Duodenal mucosa (tissue), 2 donors: ENCODE results near the gene STRA6.

Experiments used
- H3K27ac ChIP-seq: one replicate; pipeline ENCODE4 v1.7.0; 2013; ENCODE audit warnings: low read depth, low read length
- H3K27me3 ChIP-seq, 2 donors: one replicate each; pipeline ENCODE4 v1.7.0; 2013; ENCODE audit warnings: low read length in 2 of 2, control low read depth in 1 of 2; ENCODE audit not compliant: insufficient read depth in 2 of 2, control insufficient read depth in 1 of 2
- H3K36me3 ChIP-seq, 2 donors: one replicate each; pipeline ENCODE4 v1.7.0; 2013; ENCODE audit warnings: low read length in 2 of 2, control low read depth in 1 of 2; ENCODE audit not compliant: insufficient read depth in 2 of 2, control insufficient read depth in 1 of 2
- H3K4me1 ChIP-seq, 2 donors: one replicate each; pipeline ENCODE4 v1.7.0; 2013; ENCODE audit warnings: low read length in 2 of 2, control low read depth in 1 of 2; ENCODE audit not compliant: insufficient read depth in 2 of 2, control insufficient read depth in 1 of 2
- H3K4me3 ChIP-seq, 2 donors: one replicate each; pipeline ENCODE4 v1.7.0; 2013; ENCODE audit warnings: low read length in 2 of 2, low read depth in 1 of 2
- H3K9ac ChIP-seq, 2 donors: one replicate each; pipeline ENCODE4 v1.7.0; 2013; ENCODE audit warnings: low read length in 2 of 2, low read depth in 1 of 2
- H3K9me3 ChIP-seq, 2 donors: one replicate each; pipeline ENCODE4 v1.7.0; 2013; ENCODE audit warnings: low read length in 2 of 2, control low read depth in 1 of 2; ENCODE audit not compliant: control insufficient read depth in 1 of 2

Gene STRA6

DNA sequence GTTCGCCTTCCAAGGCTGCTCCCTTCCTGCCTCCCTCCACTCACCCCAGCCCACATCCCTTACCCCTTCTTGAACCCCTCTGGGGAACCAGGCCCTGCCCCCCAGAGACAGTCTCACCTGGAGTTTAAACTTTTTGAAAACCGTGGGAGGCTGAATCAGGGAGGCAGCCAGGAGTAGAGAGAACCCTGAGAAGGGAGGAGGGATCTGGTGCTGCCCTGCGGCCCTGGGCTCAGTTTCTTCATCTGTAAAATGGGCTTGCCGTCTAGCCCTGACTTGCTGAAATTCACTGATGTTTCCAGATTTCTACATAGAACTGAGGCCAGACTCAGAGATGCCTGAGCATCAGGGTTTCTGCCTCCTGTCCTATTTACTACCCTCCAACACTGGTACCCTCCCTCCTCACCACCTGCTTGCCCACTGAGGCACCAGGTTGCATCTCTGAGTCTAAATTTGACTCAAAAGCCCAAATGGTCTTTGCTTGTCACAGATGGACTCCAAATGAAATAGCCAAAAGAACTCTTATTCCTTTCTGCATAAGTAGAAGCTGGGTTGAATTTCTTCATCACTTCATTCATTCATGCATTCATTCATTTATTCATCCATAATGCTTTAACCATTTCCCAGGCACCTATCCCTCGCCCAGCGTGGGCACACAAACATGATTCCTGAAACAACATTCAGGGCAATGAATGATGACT, 11.9 kb upstream of the STRA6 start:
- Histone ChIP-seq H3K4me3 (no peak overlapping the region), H3K36me3 (no peaks in the 10 kb centered on the region), H3K27ac (no peak overlapping the region), H3K9me3 (no peaks in the 10 kb centered on the region), H3K27me3 (no peaks in the 10 kb centered on the region), H3K4me1 (no peaks in the 10 kb centered on the region), H3K9ac (no peak overlapping the region)

DNA sequence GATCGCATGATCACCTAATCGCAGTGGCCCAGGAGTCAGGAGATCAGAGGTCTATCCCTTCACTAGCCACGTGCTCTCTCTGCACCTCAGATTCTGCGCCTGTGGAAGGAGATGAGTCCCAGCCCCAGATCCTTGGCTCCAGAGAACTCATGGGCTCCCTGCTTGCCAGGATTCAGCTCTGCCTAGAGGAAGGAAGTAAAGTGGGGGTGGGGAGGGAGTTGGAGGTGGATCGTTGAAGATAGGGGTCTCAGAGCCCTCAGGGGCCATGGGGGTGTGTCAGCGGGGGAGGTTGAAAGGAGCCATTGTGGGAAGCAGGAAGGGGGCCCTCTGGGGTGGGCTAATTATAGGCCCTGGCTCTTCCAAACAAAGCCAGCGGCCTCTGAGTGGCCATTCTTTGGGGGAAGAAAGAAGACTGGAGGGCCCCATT, 11.3 kb upstream of the STRA6 start:
- H3K27ac ChIP-seq, result no peak overlapping the region
- no peaks in the 10 kb centered on the region for H3K4me1 ChIP-seq
- H3K36me3 ChIP-seq, result no peaks in the 10 kb centered on the region
- H3K9ac ChIP-seq, result no peak overlapping the region
- no peaks in the 10 kb centered on the region for H3K9me3 ChIP-seq
- no peaks in the 10 kb centered on the region for H3K27me3 ChIP-seq
- no peak overlapping the region for H3K4me3 ChIP-seq

DNA sequence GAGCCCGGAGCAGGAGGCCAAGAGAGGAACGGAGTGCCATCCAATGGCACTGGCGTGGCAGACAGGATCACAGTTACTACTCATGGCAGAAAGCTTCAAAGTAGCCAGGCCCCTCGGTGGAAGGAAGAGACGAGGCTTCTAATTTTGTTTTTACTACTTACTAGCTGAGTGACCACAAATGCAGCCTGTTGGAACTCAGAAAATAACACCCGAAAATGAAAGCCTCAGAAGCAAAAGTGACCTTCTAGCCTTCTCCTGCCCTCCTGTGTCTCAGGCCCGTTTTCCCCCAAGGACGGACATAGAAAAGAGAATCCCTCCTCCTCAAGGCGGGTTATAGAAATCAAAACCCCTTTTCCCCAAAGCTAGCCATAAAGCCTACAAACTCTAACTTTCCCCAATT, 9.9 kb upstream of the STRA6 start:
- H3K9me3 ChIP-seq, result no peaks in the 10 kb centered on the region
- H3K27ac ChIP-seq, result no peak overlapping the region
- peaks cover 0 to 3% of the 10 kb centered on the region in 2 donors for H3K27me3 ChIP-seq
- no peaks in the 10 kb centered on the region for H3K4me1 ChIP-seq
- no peaks in the 10 kb centered on the region for H3K36me3 ChIP-seq
- H3K9ac ChIP-seq, result no peak overlapping the region
- no peak overlapping the region for H3K4me3 ChIP-seq

DNA sequence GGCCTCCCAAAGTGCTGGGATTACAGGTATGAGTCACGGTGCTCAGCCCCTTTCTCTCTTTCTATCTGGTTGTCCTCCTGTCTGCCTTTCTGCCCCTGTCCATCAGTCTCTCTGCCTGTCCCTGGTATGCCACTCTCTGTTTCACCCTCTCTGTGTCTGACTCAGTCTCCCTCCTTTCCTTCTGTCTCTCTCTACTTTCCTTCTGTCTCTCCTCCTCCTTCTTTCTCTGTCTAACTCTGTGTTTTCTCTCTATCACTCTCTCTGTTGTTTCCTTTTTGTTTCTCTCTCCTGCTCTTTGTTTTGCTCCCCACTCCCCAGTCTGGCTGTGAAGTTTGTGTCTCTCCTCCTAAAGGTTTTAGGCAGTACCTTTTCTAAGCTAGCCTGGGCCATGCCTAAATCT, 9.1 kb upstream of the STRA6 start:
- no peaks in the 10 kb centered on the region for H3K9me3 ChIP-seq
- no peak overlapping the region for H3K4me3 ChIP-seq

DNA sequence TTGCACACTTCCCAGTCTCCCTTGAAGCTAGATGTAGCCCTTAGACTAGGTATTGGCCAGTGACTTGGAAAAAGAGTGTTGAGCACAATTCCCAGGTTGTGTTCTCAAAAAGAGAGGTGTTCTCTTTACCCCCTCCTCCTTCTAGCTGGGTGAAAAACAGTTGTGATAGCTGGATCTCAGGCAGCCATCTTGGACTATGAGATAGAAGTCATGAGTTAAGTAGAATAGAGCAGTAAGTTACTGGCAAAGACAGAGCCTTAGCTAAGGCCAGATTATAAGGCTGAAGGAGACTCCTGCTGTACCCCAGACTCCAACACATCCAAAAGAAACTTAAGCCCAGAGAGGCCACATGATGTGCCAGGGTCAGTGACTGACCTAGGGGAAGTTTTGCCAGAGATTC, 8.1 kb upstream of the STRA6 start:
- H3K9me3 ChIP-seq, result no peaks in the 10 kb centered on the region
- H3K4me1 ChIP-seq, result no peaks in the 10 kb centered on the region
- no peak overlapping the region for H3K4me3 ChIP-seq
- H3K36me3 ChIP-seq, result no peaks in the 10 kb centered on the region
- H3K9ac ChIP-seq, result no peak overlapping the region
- peaks cover 0 to 5% of the 10 kb centered on the region in 2 donors for H3K27me3 ChIP-seq
- H3K27ac ChIP-seq, result no peak overlapping the region

More for the DNA sequence above, 9.1 kb upstream of the STRA6 start:
- Histone ChIP-seq H3K9ac (no peak overlapping the region), H3K4me1 (no peaks in the 10 kb centered on the region), H3K27me3 (peaks cover 0 to 5% of the 10 kb centered on the region in 2 donors), H3K36me3 (no peaks in the 10 kb centered on the region), H3K27ac (no peak overlapping the region)

DNA sequence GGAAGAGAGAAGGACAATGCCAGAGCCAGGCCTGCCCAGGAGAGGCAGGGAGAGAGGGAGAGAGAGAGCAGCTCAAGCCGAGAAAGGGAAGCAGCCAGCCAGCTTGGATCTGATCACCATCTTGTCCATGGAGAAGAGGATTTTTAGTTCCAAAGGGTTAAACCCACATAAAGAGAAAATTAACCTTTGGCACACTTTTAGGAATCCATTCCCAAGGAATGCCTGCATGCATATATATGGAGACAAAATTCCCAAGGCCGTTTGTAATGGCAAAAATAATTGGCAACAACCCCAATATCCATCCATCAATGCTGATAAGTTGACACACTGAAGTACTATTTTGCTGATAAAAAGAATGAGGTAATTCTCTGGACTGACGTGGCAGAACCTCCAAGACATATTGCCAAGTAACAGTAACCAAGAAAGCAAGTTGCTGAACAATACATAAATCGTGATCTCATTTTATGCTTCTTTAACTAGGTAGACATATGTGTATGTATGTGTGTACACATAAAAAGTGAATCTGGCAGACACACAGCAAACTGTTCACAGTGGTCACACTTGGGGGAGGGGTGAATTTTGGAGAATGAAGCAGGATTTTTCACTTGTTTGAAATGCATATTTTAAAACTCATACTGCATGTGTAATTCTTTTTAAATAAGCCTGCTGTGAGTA, 7.5 kb upstream of the STRA6 start:
- no peak overlapping the region for H3K27ac ChIP-seq
- peaks cover 0 to 5% of the 10 kb centered on the region in 2 donors for H3K27me3 ChIP-seq
- no peaks in the 10 kb centered on the region for H3K9me3 ChIP-seq
- H3K4me1 ChIP-seq, result no peaks in the 10 kb centered on the region
- H3K9ac ChIP-seq, result no peak overlapping the region
- no peak overlapping the region for H3K4me3 ChIP-seq
- no peaks in the 10 kb centered on the region for H3K36me3 ChIP-seq

DNA sequence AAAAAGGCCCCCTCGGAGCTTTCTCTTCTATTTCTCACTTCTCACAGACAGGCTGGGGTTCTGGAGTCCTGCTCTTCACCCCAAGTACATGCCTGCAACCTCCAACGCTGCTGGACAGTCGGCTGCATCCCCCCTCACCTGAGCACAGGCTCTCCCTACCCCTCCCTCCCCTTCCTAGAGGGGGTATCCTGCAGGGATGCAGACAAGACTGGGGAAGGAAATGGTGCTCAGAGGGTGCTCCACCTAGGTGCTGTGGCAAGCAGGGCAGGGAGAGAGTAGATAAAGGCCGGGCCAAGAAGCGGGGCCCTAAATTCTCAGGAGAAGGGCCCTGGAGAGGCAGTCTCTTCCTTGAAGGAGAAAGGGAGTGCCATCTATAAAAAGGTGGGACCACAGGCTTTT, 7.0 kb upstream of the STRA6 start:
- Histone ChIP-seq H3K4me1 (no peaks in the 10 kb centered on the region), H3K9ac (no peak overlapping the region), H3K27ac (no peak overlapping the region), H3K9me3 (no peaks in the 10 kb centered on the region), H3K4me3 (no peak overlapping the region), H3K36me3 (no peaks in the 10 kb centered on the region), H3K27me3 (peaks cover 0 to 5% of the 10 kb centered on the region in 2 donors)

DNA sequence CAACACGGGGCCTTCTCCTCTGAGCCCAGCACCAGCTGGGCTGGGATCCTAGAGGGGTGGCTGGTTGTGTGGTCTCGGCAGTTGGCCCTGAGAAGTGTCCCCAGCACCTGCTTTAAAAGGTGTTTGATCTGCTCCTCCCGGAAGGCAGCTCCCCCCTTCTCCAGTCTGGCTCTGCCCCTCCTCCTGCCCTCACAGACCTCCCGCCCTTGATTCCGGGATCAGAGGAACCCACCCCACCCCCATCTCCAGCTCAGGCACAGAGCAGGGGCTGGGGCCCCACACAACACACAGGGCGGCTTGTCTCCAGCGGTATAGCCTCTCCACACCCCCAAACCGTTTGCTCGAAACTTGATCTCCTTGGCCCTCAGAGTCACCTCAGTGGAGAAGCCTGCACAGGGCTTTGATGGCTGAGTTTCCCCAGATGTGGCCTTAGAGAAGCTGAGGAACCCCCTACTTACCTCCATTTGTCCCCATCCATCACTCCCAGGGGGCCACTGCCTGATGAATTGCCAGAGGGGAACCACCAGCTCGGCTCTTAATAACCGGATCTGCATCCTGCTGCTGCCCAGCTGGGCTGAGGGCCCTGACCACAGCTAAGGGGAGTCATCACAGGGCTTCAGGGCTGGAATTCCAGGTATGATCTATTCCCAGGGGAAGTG, 6.4 kb upstream of the STRA6 start:
- Histone ChIP-seq H3K9ac (no peak overlapping the region), H3K27ac (no peak overlapping the region), H3K36me3 (no peaks in the 10 kb centered on the region), H3K9me3 (no peaks in the 10 kb centered on the region), H3K4me3 (no peak overlapping the region), H3K4me1 (no peaks in the 10 kb centered on the region), H3K27me3 (peaks cover 0 to 5% of the 10 kb centered on the region in 2 donors)

DNA sequence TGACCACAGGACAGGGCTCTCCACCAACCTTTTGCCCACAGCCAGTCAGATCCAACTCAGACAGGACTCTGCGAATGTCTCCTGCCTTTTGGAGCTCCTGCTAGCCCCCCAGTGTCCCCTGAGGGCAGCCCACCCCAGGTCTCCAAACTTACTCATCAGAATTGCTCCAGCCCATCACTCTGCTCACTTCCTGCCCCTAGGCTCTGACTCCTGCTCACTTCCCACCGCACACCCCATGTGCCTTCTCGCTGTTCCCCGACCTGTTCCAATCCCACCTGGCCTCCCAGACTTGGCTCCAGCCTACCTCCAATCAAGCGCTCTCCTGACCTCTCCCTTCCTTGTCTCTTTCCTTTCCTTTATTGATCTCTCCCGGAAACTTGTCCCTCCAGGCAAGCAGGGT, 5.9 kb upstream of the STRA6 start:
- H3K27me3 ChIP-seq, result peaks cover 0 to 8% of the 10 kb centered on the region in 2 donors
- no peaks in the 10 kb centered on the region for H3K9me3 ChIP-seq
- H3K4me3 ChIP-seq, result no peak overlapping the region
- no peak overlapping the region for H3K27ac ChIP-seq
- no peaks in the 10 kb centered on the region for H3K4me1 ChIP-seq
- H3K36me3 ChIP-seq, result no peaks in the 10 kb centered on the region
- no peak overlapping the region for H3K9ac ChIP-seq

DNA sequence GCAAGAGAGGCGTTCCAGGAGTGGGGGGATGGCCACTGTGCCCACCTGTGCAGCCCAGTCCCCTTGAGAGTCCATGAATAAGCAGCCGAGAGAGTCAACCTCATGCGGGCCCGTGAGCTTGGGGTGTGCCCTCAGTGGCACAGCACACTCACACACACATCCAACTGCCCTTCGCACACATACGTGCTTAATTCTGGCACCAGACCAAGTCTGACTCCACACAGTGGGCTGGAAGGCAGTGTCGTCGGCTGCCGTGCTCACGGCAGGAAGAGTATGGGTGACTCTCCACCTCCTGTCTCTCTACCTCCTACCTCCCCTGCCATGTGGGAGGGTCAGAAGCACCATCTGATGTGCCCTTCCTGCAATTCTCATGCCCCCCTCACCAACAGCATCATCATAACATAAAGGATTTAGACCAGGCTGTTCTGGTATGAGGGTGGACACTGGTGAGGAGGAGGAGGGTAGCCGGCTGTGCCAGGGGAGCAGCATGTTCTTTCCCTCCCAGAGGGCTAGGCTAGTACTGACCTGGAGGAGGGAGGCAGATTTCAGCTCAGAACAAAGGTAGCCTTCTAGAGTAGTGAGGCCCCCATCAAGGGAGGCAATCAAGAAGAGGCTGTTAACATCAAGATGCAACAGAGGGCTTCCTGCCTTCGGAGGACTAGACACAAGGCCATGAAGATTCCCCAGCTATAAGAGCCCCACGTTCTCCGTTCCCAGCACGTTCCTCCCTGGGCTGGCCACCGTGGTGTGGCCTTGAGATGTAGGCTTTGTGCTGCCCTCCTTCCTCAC, 5.3 kb upstream of the STRA6 start:
- Histone ChIP-seq H3K4me3 (no peak overlapping the region), H3K9me3 (no peaks in the 10 kb centered on the region), H3K27ac (no peak overlapping the region), H3K27me3 (peaks cover 0 to 12% of the 10 kb centered on the region in 2 donors), H3K36me3 (no peaks in the 10 kb centered on the region), H3K9ac (no peak overlapping the region), H3K4me1 (no peaks in the 10 kb centered on the region)
